ENCODE data around the gene NMBR. TPM values are rescaled to one million over a fixed set of nuclear protein-coding genes. Genes with fewer than 3 reads are reported as not detected.

The NMBR gene
- total and polyA plus RNA-seq, 2 donors (not counting 1 experiment from before 2014, with no cell fraction given) = 0.09 TPM; not detected in 1

DNA sequence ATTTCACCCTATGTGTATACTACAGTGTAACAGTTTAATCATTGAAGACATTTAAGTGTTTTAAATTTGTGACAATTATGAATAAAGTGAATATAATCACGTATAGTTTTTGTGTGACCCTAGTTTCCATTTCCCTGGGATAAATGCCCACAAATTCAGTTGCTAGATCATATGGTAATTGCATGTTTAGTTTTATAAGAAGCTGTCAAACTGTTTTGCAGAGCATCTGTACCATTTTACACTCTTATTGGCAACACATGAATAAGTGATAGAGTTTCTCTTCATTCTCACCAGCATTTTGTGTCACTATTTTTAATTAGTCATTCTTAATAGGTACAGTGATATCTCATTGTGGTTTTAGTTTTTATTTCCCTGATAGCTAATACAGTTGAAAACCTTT, 7.4 kb upstream of the NMBR start:
- Mint-ChIP-seq H3K27ac (no peak overlapping the region), H3K4me1 (peaks cover 46% of the 10 kb centered on the region), H3K4me3 (no peak overlapping the region), H3K27me3 (no peaks in the 10 kb centered on the region), H3K9me3 (ENCODE audit: insufficient read depth) (no peaks in the 10 kb centered on the region)
- H3K27ac ChIP-seq (ENCODE audit: low read length in 2 of 2) = no peak overlapping the region
- WGBS (ENCODE audit: insufficient coverage) = no CpG with 5 or more reads among the region's 1 CpG
- TF ChIP-seq EZH2 (IDR thresholded peaks at IDR 0.05; ENCODE audit: borderline replicate concordance, insufficient read depth, low read depth, low read length, poor library complexity, severe bottlenecking) (no peak), CTCF (IDR thresholded peaks at IDR 0.05) (no peak)
- H3K4me1 ChIP-seq (ENCODE audit: control insufficient read depth in 2 of 2, insufficient read depth in 2 of 2, low read length in 2 of 2) = peaks cover 0 to 9% of the 10 kb centered on the region in 2 donors
- peaks cover 0 to 5% of the 10 kb centered on the region in 2 experiments for H3K36me3 ChIP-seq (replicated peaks in 1 of 2; ENCODE audit: control extremely low read depth in 1 of 2, control insufficient read depth in 1 of 2, extremely low read depth in 1 of 2, insufficient read depth in 2 of 2, low read length in 1 of 2)
- no peak overlapping the region for H3K4me2 ChIP-seq (replicated peaks; ENCODE audit: low read depth, low read length, poor library complexity, severe bottlenecking)
- H2AFZ ChIP-seq (ENCODE audit: insufficient read depth, low read depth, low read length, poor library complexity, severe bottlenecking) = no peak overlapping the region
- H3K27me3 ChIP-seq (replicated peaks in 1 of 4; ENCODE audit: control extremely low read depth in 1 of 4, control insufficient read depth in 3 of 4, insufficient read depth in 4 of 4, low read length in 3 of 4) = no peaks in the 10 kb centered on the region
- ChIA-PET POLR2A (no interaction called here), CTCF (interaction anchor here (1.3 kb wide), 1 partner anchor 9 kb away, joined by 3 read pairs; no protein-coding TSS in a partner anchor)
- H3K4me3 ChIP-seq (ENCODE audit: control extremely low read depth in 1 of 5, extremely low read depth in 1 of 5, insufficient read depth in 1 of 5, low read depth in 2 of 5, low read length in 4 of 5) = no peak overlapping the region
- H3K9ac ChIP-seq (ENCODE audit: low read length) = no peak overlapping the region
- peaks cover 65% of the 10 kb centered on the region for H4K20me1 ChIP-seq (ENCODE audit: control insufficient read depth, insufficient read depth, low read length, poor library complexity, severe bottlenecking)
- H3K9me3 ChIP-seq (ENCODE audit: control extremely low read depth in 1 of 3, control insufficient read depth in 2 of 3, insufficient read depth in 1 of 3, low read length in 2 of 3) = no peaks in the 10 kb centered on the region
- DNase-seq (no peak), ATAC-seq (ENCODE audit: low read depth) (no peak)
- intact Hi-C loops (cut with micrococcal nuclease) = no loop called here
- peaks cover 94% of the 10 kb centered on the region for H3K79me2 ChIP-seq (ENCODE audit: control insufficient read depth, insufficient read depth, low read length)

GRCh38 chr6:142153196-142153595, 6.3 kb upstream of the NMBR start:
- peaks cover 65% of the 10 kb centered on the region for H4K20me1 ChIP-seq (ENCODE audit: control insufficient read depth, insufficient read depth, low read length, poor library complexity, severe bottlenecking)
- no peak overlapping the region for H3K4me3 ChIP-seq (ENCODE audit: control extremely low read depth in 1 of 5, extremely low read depth in 1 of 5, insufficient read depth in 1 of 5, low read depth in 2 of 5, low read length in 4 of 5)
- ATAC-seq (ENCODE audit: low read depth) (no peak), DNase-seq (no peak)
- H3K4me1 Mint-ChIP-seq = peaks cover 56% of the 10 kb centered on the region
- H3K36me3 ChIP-seq (replicated peaks in 1 of 2; ENCODE audit: control extremely low read depth in 1 of 2, control insufficient read depth in 1 of 2, extremely low read depth in 1 of 2, insufficient read depth in 2 of 2, low read length in 1 of 2) = peaks cover 0 to 4% of the 10 kb centered on the region in 2 experiments
- no peaks in the 10 kb centered on the region for H3K27me3 Mint-ChIP-seq
- H3K4me1 ChIP-seq (ENCODE audit: control insufficient read depth in 2 of 2, insufficient read depth in 2 of 2, low read length in 2 of 2) = peaks cover 8 to 20% of the 10 kb centered on the region in 2 donors
- H3K27ac Mint-ChIP-seq = no peak overlapping the region
- no peak overlapping the region for H3K9ac ChIP-seq (ENCODE audit: low read length)
- no peak overlapping the region for H3K4me3 Mint-ChIP-seq
- H3K79me2 ChIP-seq (ENCODE audit: control insufficient read depth, insufficient read depth, low read length) = peaks cover 96% of the 10 kb centered on the region
- no peaks in the 10 kb centered on the region for H3K27me3 ChIP-seq (replicated peaks in 1 of 4; ENCODE audit: control extremely low read depth in 1 of 4, control insufficient read depth in 3 of 4, insufficient read depth in 4 of 4, low read length in 3 of 4)
- intact Hi-C loops (cut with micrococcal nuclease) = no loop called here
- no peak overlapping the region for H2AFZ ChIP-seq (ENCODE audit: insufficient read depth, low read depth, low read length, poor library complexity, severe bottlenecking)
- no peak overlapping the region for H3K4me2 ChIP-seq (replicated peaks; ENCODE audit: low read depth, low read length, poor library complexity, severe bottlenecking)
- H3K9me3 Mint-ChIP-seq (ENCODE audit: insufficient read depth) = no peaks in the 10 kb centered on the region
- ChIA-PET CTCF (interaction anchor here (1.3 kb wide), 1 partner anchor 8 kb away, joined by 3 read pairs; no protein-coding TSS in a partner anchor), POLR2A (no interaction called here)
- WGBS (ENCODE audit: insufficient coverage) = no CpG with 5 or more reads among the region's 2 CpGs
- no peak overlapping the region for H3K27ac ChIP-seq (ENCODE audit: low read length in 2 of 2)
- H3K9me3 ChIP-seq (ENCODE audit: control extremely low read depth in 1 of 3, control insufficient read depth in 2 of 3, insufficient read depth in 1 of 3, low read length in 2 of 3) = no peaks in the 10 kb centered on the region
- TF ChIP-seq CTCF (IDR thresholded peaks at IDR 0.05) (no peak), EZH2 (IDR thresholded peaks at IDR 0.05; ENCODE audit: borderline replicate concordance, insufficient read depth, low read depth, low read length, poor library complexity, severe bottlenecking) (no peak)
